Adrenal gland (tissue), 5 donors: Measurements from ENCODE around the gene PGAP3.

Experiments
- CTCF ChIP-seq, 6 experiments: fragments of 450-650 bp in 4 of 6; fragments of 200-600 bp in 2 of 6; sonication (generic) in 1 of 6; IDR thresholded peaks; 1 replicate in 5 of 6; 2 replicates in 1 of 6; pipeline versions ENCODE4 v1.5.1 to v1.8.0; 2016 to 2021; ENCODE audit warnings: antibody characterized with exemption in 6 of 6, mild to moderate bottlenecking in 2 of 6, moderate library complexity in 1 of 6
- POLR2A ChIP-seq, 2 donors: fragments of 450-650 bp; IDR thresholded peaks; one replicate each; pipeline ENCODE4 v1.6.1; 2017; ENCODE audit warnings: antibody characterized with exemption in 2 of 2, mild to moderate bottlenecking in 2 of 2, moderate library complexity in 1 of 2
- donor health status: DM: no; HTN: no; CAD: no.

- no peak for TF ChIP-seq CTCF (IDR thresholded peaks at IDR 0.05)
- TF ChIP-seq POLR2A (IDR thresholded peaks at IDR 0.05), result no peak
Observed at GRCh38 chr17:39664581-39665561, 23.0 kb downstream of the PGAP3 start, which contains the start of gene TCAP.
